GM23338 (cell line): Measurements from ENCODE around the gene PHLDB1. TPM values are rescaled to one million over a fixed set of nuclear protein-coding genes. Genes with fewer than 3 reads are reported as not detected.

ENCODE experiments used
- ATAC-seq: fragments of 200-7000 bp; cut with Tn5 transposase; 3 replicates; pipeline ENCODE4 v1.9.1; 2020
- DNase-seq: peaks from one replicate; pipeline ENCODE4 v3.0.0-alpha.2; 2015; ENCODE audit warnings: low spot score
- H2AFZ ChIP-seq: fragments of 200-600 bp; sonication (generic); 2 replicates; pipeline ENCODE4 v1.8.0; 2016; ENCODE audit warnings: antibody characterized with exemption, mild to moderate bottlenecking, moderate library complexity
- H3F3A ChIP-seq: fragments of 200-600 bp; sonication (generic); replicated peaks from 2 replicates; pipeline ENCODE4 v1.8.0; 2017; ENCODE audit warnings: antibody characterized with exemption, mixed run types, low read depth
- H3K27ac ChIP-seq: fragments of 200-600 bp; sonication (generic); 2 replicates; pipeline ENCODE4 v1.6.1; 2016; ENCODE audit warnings: low read depth
- H3K27me3 ChIP-seq: fragments of 200-600 bp; sonication (generic); 2 replicates; pipeline ENCODE4 v1.8.0; 2016; ENCODE audit warnings: mild to moderate bottlenecking, mixed run types, moderate library complexity; ENCODE audit not compliant: insufficient read depth
- H3K36me3 ChIP-seq: fragments of 200-600 bp; sonication (generic); 2 replicates; pipeline ENCODE4 v1.8.0; 2016; ENCODE audit warnings: mild to moderate bottlenecking; ENCODE audit not compliant: insufficient read depth
- H3K4me1 ChIP-seq: fragments of 200-600 bp; sonication (generic); 2 replicates; pipeline ENCODE4 v1.8.0; 2016; ENCODE audit warnings: mild to moderate bottlenecking, moderate library complexity; ENCODE audit not compliant: insufficient read depth
- H3K4me2 ChIP-seq: fragments of 200-600 bp; sonication (generic); 2 replicates; pipeline ENCODE4 v1.7.1; 2017; ENCODE audit warnings: mixed run types
- H3K4me3 ChIP-seq: fragments of 200-600 bp; sonication (generic); 2 replicates; pipeline ENCODE4 v1.6.1; 2016; ENCODE audit warnings: mixed run types
- H3K79me2 ChIP-seq: fragments of 200-600 bp; sonication (generic); replicated peaks from 2 replicates; pipeline ENCODE4 v1.8.0; 2017; ENCODE audit warnings: mild to moderate bottlenecking; ENCODE audit not compliant: insufficient read depth
- H3K9me2 ChIP-seq: fragments of 200-600 bp; sonication (generic); 2 replicates; pipeline ENCODE4 v1.8.0; 2017; ENCODE audit not compliant: insufficient read depth
- H4K20me1 ChIP-seq: fragments of 200-600 bp; sonication (generic); replicated peaks from 2 replicates; pipeline ENCODE4 v1.8.0; 2017; ENCODE audit warnings: mild to moderate bottlenecking; ENCODE audit not compliant: insufficient read depth
- H3K27ac Mint-ChIP-seq: 2 replicates; pipeline ENCODE4 v1.8.0; 2020; ENCODE audit warnings: inconsistent platforms, mild to moderate bottlenecking, moderate library complexity, mixed read lengths
- H3K27me3 Mint-ChIP-seq: 3 replicates; pipeline ENCODE4 v1.8.0; 2022; ENCODE audit warnings: low read depth, mild to moderate bottlenecking, moderate library complexity, mixed read lengths, inconsistent platforms; ENCODE audit not compliant: insufficient read depth, poor library complexity
- H3K36me3 Mint-ChIP-seq: 3 replicates; pipeline ENCODE4 v1.8.0; 2021; ENCODE audit warnings: low read depth, mild to moderate bottlenecking, inconsistent platforms, moderate library complexity, mixed read lengths
- H3K4me1 Mint-ChIP-seq: 3 replicates; pipeline ENCODE4 v1.8.0; 2020; ENCODE audit warnings: mild to moderate bottlenecking, inconsistent platforms, mixed read lengths
- H3K4me3 Mint-ChIP-seq: 3 replicates; pipeline ENCODE4 v1.8.0; 2021; ENCODE audit warnings: moderate library complexity, mild to moderate bottlenecking, inconsistent platforms, mixed read lengths
- H3K9me3 Mint-ChIP-seq: 3 replicates; pipeline ENCODE4 v1.8.0; 2020; ENCODE audit warnings: moderate library complexity, mild to moderate bottlenecking, inconsistent platforms, mixed read lengths
- CREB1 ChIP-seq: fragments of 250-450 bp; sonication (Bioruptor Pico); IDR thresholded peaks from 2 replicates; pipeline ENCODE4 v1.5.0; 2020; ENCODE audit warnings: low read depth, mild to moderate bottlenecking, moderate library complexity
- EZH2 ChIP-seq: fragments of 200-600 bp; sonication (generic); IDR thresholded peaks from one replicate; pipeline ENCODE4 v1.8.0; 2017; ENCODE audit warnings: antibody characterized with exemption, mild to moderate bottlenecking, low read depth; ENCODE audit not compliant: unreplicated experiment
- EZH2phosphoT487 ChIP-seq: fragments of 200-600 bp; sonication (generic); IDR thresholded peaks from one replicate; pipeline ENCODE4 v1.8.1; 2018; ENCODE audit warnings: antibody characterized with exemption; ENCODE audit not compliant: unreplicated experiment
- POLR2AphosphoS5 ChIP-seq: IDR thresholded peaks from 2 replicates; pipeline ENCODE4 v1.6.1; 2016; ENCODE audit warnings: antibody characterized with exemption, low read depth
- STAT1 ChIP-seq: IDR thresholded peaks from one replicate; pipeline ENCODE4 v1.6.1; 2016; ENCODE audit warnings: antibody characterized with exemption; ENCODE audit not compliant: unreplicated experiment
- ZNF331 ChIP-seq: fragments of 250-450 bp; sonication (Bioruptor Pico); IDR thresholded peaks from 2 replicates; pipeline ENCODE4 v1.5.0; 2020; ENCODE audit warnings: low read depth, mild to moderate bottlenecking, moderate library complexity
- polyA plus RNA-seq: library from polyadenylated mRNA; unstranded; fragments of >200 nt; fragmentation: Nextera tagmentation; extraction: Ambion mirVana; gene quantifications from 2 replicates; pipeline ENCODE4 v1.2.1, GENCODE V29; 2016
- total RNA-seq: library from RNA; depleted of rRNA; stranded (reverse); fragments of >200 nt; shearing (Covaris generic); gene quantifications from 2 replicates; pipeline ENCODE4 v1.2.3, GENCODE V29; 2014
- TF ChIP-seq, protein P1 (sequence below): IDR thresholded peaks from 2 replicates; pipeline ENCODE4 v1.6.1; 2016; ENCODE audit warnings: antibody characterized with exemption
- TF ChIP-seq, protein P2 (sequence below), 2 experiments: fragments of 200-600 bp in 1 of 2; sonication (generic) in 1 of 2; conservative IDR thresholded peaks; 2 replicates each; pipeline versions ENCODE4 v1.5.1 to v1.6.1; 2016 to 2017; ENCODE audit warnings: antibody characterized with exemption in 2 of 2, low read depth in 2 of 2, mild to moderate bottlenecking in 2 of 2, moderate library complexity in 1 of 2
- TF ChIP-seq, protein P3 (sequence below): fragments of 250-450 bp; sonication (Bioruptor Pico); IDR thresholded peaks from 2 replicates; pipeline ENCODE4 v1.5.0; 2020; ENCODE audit warnings: mild to moderate bottlenecking, moderate library complexity

Gene PHLDB1
- total and polyA plus RNA-seq, 2 experiments from 2014 or later: 46.0 to 85.2 TPM

DNA sequence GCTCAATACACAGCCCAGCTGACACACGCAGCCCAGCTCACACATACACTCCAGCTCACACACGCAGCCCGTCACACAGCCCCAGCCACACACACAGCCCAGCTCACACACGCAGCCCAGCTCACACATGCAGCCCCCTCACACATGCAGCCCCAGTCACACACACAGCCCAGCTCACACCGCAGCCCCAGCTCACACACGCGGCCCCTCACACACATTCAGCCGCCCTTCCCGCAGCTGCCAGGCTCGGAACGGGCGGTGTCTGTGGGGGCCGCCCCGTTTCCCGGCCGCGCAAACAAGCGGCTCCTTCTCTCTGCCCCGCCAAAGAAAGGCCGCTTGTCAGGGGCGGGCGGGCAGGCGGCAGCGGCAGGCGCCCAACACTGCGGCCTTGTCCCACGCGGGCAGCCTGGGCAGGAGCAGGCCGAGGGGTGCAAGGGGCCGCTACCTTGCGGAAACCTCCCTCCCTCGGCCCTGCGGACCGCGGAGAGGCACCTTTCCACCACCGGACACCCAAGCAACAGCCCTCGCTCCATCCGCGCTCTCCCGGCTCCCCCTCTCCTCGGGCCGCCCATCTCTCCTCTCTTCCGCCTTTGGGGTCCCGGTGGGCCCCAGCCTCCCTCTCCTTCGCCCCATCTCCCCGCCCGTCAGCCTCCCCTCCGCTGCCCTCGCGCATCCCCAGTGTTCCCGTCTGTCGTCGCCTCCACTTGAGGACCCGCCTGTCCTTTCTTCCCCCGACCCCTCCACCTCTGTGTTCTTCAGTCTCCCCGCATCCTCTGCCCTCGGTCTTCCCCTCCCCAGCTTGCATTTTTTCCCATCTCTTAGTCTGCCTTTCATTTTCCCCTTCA, 2.2 kb downstream of the PHLDB1 start:
- Mint-ChIP-seq H3K27ac (no peak overlapping the region), H3K4me1 (peaks cover 56% of the 10 kb centered on the region), H3K36me3 (peaks cover 4% of the 10 kb centered on the region; the same call in 1 of the 3 replicates), H3K4me3 (peak overlapping the region; percentile 64), H3K27me3 (peaks cover 72% of the 10 kb centered on the region), H3K9me3 (peaks cover 3% of the 10 kb centered on the region; the same call in 2 of the 3 replicates)
- peaks cover 49% of the 10 kb centered on the region for H3K4me1 ChIP-seq
- H3F3A ChIP-seq: peaks cover 9% of the 10 kb centered on the region
- H3K36me3 ChIP-seq: no peaks in the 10 kb centered on the region
- ATAC-seq (peak; percentile 2), DNase-seq (peak; percentile 57)
- H3K4me2 ChIP-seq: peak overlapping the region; percentile 91
- peak overlapping the region; percentile 95 for H2AFZ ChIP-seq
- peaks cover 73% of the 10 kb centered on the region for H3K27me3 ChIP-seq
- H4K20me1 ChIP-seq: peaks cover 10% of the 10 kb centered on the region; the same call in 1 of the 2 replicates
- peak overlapping the region; percentile 72 for H3K4me3 ChIP-seq
- no peaks in the 10 kb centered on the region for H3K9me2 ChIP-seq
- H3K27ac ChIP-seq: no peak overlapping the region
- H3K79me2 ChIP-seq: no peaks in the 10 kb centered on the region
- TF ChIP-seq STAT1 (no peak), ZNF331 (CRISPR knock-in tag) (no peak), EZH2 (peak; percentile 85), EZH2phosphoT487 (peak; percentile 93)

DNA sequence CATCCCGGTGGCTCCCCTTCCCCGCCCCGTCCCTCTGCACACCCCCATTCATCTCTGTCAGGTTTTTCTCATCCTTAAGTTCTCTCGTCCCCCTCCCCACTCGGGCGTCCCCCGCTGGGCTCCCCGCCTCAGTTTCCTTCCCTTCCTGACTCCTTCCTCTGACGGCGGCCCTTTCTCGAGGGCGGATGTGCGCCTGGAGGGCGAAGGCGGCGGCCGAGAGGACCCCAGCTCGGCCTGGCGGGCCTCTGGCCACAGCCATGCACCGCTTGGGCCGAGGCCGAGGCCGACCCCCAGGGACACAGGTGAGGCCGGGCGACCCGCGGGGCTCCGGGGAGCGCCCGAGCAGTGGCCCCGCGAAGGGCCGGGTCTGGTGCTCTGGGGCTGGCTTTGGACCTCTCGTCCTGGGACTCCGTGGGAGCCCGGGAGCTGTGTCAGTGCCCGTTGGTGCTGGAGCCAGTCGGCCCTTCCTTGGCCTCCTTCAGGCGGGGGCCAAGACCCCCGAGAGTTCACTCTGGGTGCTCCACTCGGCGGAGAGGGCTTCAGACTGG, 2.9 kb downstream of the PHLDB1 start:
- Mint-ChIP-seq H3K4me1 (peaks cover 58% of the 10 kb centered on the region), H3K27ac (no peak overlapping the region), H3K36me3 (peaks cover 4% of the 10 kb centered on the region; the same call in 1 of the 3 replicates), H3K27me3 (peaks cover 68% of the 10 kb centered on the region), H3K4me3 (peak overlapping the region; percentile 64), H3K9me3 (peaks cover 3% of the 10 kb centered on the region; the same call in 2 of the 3 replicates)
- peak overlapping the region; percentile 95 for H2AFZ ChIP-seq
- peaks cover 66% of the 10 kb centered on the region for H3K27me3 ChIP-seq
- H4K20me1 ChIP-seq: peaks cover 9% of the 10 kb centered on the region; the same call in 1 of the 2 replicates
- peak; percentile 7 for ATAC-seq
- no peaks in the 10 kb centered on the region for H3K79me2 ChIP-seq
- H3K4me3 ChIP-seq: peak overlapping the region; percentile 72
- peak overlapping the region; percentile 91 for H3K4me2 ChIP-seq
- peak; percentile 58 for DNase-seq
- no peaks in the 10 kb centered on the region for H3K36me3 ChIP-seq
- peaks cover 9% of the 10 kb centered on the region for H3F3A ChIP-seq
- H3K27ac ChIP-seq: no peak overlapping the region
- H3K4me1 ChIP-seq: peaks cover 55% of the 10 kb centered on the region
- H3K9me2 ChIP-seq: no peaks in the 10 kb centered on the region
- TF ChIP-seq, protein P1, sequence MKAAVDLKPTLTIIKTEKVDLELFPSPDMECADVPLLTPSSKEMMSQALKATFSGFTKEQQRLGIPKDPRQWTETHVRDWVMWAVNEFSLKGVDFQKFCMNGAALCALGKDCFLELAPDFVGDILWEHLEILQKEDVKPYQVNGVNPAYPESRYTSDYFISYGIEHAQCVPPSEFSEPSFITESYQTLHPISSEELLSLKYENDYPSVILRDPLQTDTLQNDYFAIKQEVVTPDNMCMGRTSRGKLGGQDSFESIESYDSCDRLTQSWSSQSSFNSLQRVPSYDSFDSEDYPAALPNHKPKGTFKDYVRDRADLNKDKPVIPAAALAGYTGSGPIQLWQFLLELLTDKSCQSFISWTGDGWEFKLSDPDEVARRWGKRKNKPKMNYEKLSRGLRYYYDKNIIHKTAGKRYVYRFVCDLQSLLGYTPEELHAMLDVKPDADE: no peak
- no peak for TF ChIP-seq CREB1 (CRISPR knock-in tag)
- TF ChIP-seq, protein P2, sequence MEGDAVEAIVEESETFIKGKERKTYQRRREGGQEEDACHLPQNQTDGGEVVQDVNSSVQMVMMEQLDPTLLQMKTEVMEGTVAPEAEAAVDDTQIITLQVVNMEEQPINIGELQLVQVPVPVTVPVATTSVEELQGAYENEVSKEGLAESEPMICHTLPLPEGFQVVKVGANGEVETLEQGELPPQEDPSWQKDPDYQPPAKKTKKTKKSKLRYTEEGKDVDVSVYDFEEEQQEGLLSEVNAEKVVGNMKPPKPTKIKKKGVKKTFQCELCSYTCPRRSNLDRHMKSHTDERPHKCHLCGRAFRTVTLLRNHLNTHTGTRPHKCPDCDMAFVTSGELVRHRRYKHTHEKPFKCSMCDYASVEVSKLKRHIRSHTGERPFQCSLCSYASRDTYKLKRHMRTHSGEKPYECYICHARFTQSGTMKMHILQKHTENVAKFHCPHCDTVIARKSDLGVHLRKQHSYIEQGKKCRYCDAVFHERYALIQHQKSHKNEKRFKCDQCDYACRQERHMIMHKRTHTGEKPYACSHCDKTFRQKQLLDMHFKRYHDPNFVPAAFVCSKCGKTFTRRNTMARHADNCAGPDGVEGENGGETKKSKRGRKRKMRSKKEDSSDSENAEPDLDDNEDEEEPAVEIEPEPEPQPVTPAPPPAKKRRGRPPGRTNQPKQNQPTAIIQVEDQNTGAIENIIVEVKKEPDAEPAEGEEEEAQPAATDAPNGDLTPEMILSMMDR (conservative IDR thresholded peaks at IDR 0.05; ENCODE audit: low read depth in 2 of 2): no peak
- no peak for TF ChIP-seq POLR2AphosphoS5
- TF ChIP-seq EZH2: peak; percentile 54
- TF ChIP-seq, protein P3, sequence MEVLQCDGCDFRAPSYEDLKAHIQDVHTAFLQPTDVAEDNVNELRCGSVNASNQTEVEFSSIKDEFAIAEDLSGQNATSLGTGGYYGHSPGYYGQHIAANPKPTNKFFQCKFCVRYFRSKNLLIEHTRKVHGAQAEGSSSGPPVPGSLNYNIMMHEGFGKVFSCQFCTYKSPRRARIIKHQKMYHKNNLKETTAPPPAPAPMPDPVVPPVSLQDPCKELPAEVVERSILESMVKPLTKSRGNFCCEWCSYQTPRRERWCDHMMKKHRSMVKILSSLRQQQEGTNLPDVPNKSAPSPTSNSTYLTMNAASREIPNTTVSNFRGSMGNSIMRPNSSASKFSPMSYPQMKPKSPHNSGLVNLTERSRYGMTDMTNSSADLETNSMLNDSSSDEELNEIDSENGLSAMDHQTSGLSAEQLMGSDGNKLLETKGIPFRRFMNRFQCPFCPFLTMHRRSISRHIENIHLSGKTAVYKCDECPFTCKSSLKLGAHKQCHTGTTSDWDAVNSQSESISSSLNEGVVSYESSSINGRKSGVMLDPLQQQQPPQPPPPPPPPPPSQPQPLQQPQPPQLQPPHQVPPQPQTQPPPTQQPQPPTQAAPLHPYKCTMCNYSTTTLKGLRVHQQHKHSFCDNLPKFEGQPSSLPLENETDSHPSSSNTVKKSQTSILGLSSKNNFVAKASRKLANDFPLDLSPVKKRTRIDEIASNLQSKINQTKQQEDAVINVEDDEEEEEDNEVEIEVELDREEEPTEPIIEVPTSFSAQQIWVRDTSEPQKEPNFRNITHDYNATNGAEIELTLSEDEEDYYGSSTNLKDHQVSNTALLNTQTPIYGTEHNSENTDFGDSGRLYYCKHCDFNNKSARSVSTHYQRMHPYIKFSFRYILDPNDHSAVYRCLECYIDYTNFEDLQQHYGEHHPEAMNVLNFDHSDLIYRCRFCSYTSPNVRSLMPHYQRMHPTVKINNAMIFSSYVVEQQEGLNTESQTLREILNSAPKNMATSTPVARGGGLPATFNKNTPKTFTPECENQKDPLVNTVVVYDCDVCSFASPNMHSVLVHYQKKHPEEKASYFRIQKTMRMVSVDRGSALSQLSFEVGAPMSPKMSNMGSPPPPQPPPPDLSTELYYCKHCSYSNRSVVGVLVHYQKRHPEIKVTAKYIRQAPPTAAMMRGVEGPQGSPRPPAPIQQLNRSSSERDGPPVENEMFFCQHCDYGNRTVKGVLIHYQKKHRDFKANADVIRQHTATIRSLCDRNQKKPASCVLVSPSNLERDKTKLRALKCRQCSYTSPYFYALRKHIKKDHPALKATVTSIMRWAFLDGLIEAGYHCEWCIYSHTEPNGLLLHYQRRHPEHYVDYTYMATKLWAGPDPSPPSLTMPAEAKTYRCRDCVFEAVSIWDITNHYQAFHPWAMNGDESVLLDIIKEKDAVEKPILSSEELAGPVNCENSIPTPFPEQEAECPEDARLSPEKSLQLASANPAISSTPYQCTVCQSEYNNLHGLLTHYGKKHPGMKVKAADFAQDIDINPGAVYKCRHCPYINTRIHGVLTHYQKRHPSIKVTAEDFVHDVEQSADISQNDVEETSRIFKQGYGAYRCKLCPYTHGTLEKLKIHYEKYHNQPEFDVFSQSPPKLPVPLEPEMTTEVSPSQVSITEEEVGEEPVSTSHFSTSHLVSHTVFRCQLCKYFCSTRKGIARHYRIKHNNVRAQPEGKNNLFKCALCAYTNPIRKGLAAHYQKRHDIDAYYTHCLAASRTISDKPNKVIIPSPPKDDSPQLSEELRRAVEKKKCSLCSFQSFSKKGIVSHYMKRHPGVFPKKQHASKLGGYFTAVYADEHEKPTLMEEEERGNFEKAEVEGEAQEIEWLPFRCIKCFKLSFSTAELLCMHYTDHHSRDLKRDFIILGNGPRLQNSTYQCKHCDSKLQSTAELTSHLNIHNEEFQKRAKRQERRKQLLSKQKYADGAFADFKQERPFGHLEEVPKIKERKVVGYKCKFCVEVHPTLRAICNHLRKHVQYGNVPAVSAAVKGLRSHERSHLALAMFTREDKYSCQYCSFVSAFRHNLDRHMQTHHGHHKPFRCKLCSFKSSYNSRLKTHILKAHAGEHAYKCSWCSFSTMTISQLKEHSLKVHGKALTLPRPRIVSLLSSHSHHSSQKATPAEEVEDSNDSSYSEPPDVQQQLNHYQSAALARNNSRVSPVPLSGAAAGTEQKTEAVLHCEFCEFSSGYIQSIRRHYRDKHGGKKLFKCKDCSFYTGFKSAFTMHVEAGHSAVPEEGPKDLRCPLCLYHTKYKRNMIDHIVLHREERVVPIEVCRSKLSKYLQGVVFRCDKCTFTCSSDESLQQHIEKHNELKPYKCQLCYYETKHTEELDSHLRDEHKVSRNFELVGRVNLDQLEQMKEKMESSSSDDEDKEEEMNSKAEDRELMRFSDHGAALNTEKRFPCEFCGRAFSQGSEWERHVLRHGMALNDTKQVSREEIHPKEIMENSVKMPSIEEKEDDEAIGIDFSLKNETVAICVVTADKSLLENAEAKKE (CRISPR knock-in tag): no peak
- no peak for TF ChIP-seq STAT1
